Astrocyte (in vitro differentiated cells and primary cell): Measurements from ENCODE around the gene HMGB3.

Experiments used
- EZH2 ChIP-seq: IDR thresholded peaks from 2 replicates; pipeline ENCODE4 v1.6.1; 2012; ENCODE audit warnings: mild to moderate bottlenecking, low read length, inconsistent platforms; ENCODE audit not compliant: insufficient read depth
- TF ChIP-seq, protein P1 (sequence below): IDR thresholded peaks from 2 replicates; pipeline ENCODE4 v1.5.1; 2011; ENCODE audit warnings: low read depth, mild to moderate bottlenecking, inconsistent platforms, low read length, moderate library complexity; ENCODE audit not compliant: insufficient read depth

DNA sequence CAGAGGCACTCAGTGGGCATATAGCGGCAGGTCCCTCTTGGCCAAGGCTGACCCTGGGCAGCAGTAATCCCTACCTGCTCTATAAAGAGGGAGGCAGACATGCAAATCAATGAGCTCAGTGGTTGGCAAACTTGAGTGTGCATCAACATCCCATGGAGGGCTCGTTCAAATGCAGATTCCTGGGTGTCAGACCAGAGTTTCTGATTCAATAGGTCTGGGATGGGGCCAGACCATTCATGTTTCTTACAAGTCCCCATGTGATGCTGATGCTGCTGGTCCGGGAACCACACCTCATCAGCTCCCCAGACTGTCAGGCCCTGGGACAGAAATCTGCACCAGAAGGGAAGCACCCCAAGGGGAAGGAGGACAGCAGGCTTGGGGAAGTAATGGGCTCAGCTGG is 38.9 kb upstream of the HMGB3 start:
- TF ChIP-seq, protein P1, sequence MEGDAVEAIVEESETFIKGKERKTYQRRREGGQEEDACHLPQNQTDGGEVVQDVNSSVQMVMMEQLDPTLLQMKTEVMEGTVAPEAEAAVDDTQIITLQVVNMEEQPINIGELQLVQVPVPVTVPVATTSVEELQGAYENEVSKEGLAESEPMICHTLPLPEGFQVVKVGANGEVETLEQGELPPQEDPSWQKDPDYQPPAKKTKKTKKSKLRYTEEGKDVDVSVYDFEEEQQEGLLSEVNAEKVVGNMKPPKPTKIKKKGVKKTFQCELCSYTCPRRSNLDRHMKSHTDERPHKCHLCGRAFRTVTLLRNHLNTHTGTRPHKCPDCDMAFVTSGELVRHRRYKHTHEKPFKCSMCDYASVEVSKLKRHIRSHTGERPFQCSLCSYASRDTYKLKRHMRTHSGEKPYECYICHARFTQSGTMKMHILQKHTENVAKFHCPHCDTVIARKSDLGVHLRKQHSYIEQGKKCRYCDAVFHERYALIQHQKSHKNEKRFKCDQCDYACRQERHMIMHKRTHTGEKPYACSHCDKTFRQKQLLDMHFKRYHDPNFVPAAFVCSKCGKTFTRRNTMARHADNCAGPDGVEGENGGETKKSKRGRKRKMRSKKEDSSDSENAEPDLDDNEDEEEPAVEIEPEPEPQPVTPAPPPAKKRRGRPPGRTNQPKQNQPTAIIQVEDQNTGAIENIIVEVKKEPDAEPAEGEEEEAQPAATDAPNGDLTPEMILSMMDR = no peak
- no peak for TF ChIP-seq EZH2
